ENCODE measurements around the gene SLC2A1.

Gene SLC2A1

GRCh38 chr1:42964044-42964812 is 5.6 kb upstream of the SLC2A1 start:
- H3K27ac ChIP-seq (ENCODE audit: low read length): no peak overlapping the region
- no peaks in the 10 kb centered on the region for H3K9me3 ChIP-seq (ENCODE audit: insufficient read depth, low read depth, low read length)
- H3K27me3 ChIP-seq (ENCODE audit: insufficient read depth, low read length): no peaks in the 10 kb centered on the region
- peaks cover 36% of the 10 kb centered on the region for H3K4me1 ChIP-seq (ENCODE audit: insufficient read depth, low read length)
- no peak overlapping the region for H3K4me3 ChIP-seq (ENCODE audit: low read length)
- no peaks in the 10 kb centered on the region; the same call in 1 of the 2 replicates for H3K36me3 ChIP-seq (ENCODE audit: insufficient read depth, low read depth, low read length)
- H3K9ac ChIP-seq (ENCODE audit: low read depth, low read length): peak overlapping the region; percentile 77; the same call in 1 of the 2 replicates

GRCh38 chr1:42963378-42964043 is 4.8 kb upstream of the SLC2A1 start:
- Histone ChIP-seq H3K27ac (ENCODE audit: low read length) (peak overlapping the region; percentile 91), H3K9me3 (ENCODE audit: insufficient read depth, low read depth, low read length) (no peaks in the 10 kb centered on the region), H3K9ac (ENCODE audit: low read depth, low read length) (peak overlapping the region; percentile 77; the same call in 1 of the 2 replicates), H3K4me1 (ENCODE audit: insufficient read depth, low read length) (peaks cover 36% of the 10 kb centered on the region), H3K27me3 (ENCODE audit: insufficient read depth, low read length) (no peaks in the 10 kb centered on the region), H3K36me3 (ENCODE audit: insufficient read depth, low read depth, low read length) (no peaks in the 10 kb centered on the region; the same call in 1 of the 2 replicates), H3K4me3 (ENCODE audit: low read length) (peak overlapping the region; percentile 53; the same call in 1 of the 2 replicates)

- Histone ChIP-seq H3K27ac (ENCODE audit: low read length) (peak overlapping the region; percentile 91), H3K9me3 (ENCODE audit: insufficient read depth, low read depth, low read length) (no peaks in the 10 kb centered on the region), H3K4me3 (ENCODE audit: low read length) (peak overlapping the region; percentile 53), H3K4me1 (ENCODE audit: insufficient read depth, low read length) (peaks cover 36% of the 10 kb centered on the region), H3K27me3 (ENCODE audit: insufficient read depth, low read length) (no peaks in the 10 kb centered on the region), H3K36me3 (ENCODE audit: insufficient read depth, low read depth, low read length) (no peaks in the 10 kb centered on the region), H3K9ac (ENCODE audit: low read depth, low read length) (peak overlapping the region; percentile 87; the same call in 1 of the 2 replicates)
These were observed 4.1 kb upstream of the SLC2A1 start for GRCh38 chr1:42962641-42963377.

GRCh38 chr1:42961312-42962091 is 2.8 kb upstream of the SLC2A1 start:
- Histone ChIP-seq H3K4me1 (ENCODE audit: insufficient read depth, low read length) (peaks cover 31% of the 10 kb centered on the region), H3K27ac (ENCODE audit: low read length) (peak overlapping the region; percentile 86)

GRCh38 chr1:42960566-42961311 is 2.1 kb upstream of the SLC2A1 start:
- H3K27me3 ChIP-seq (ENCODE audit: insufficient read depth, low read length): no peaks in the 10 kb centered on the region
- peak overlapping the region; percentile 87; the same call in 1 of the 2 replicates for H3K9ac ChIP-seq (ENCODE audit: low read depth, low read length)
- H3K9me3 ChIP-seq (ENCODE audit: insufficient read depth, low read depth, low read length): no peaks in the 10 kb centered on the region
- no peak overlapping the region for H3K27ac ChIP-seq (ENCODE audit: low read length)
- H3K4me1 ChIP-seq (ENCODE audit: insufficient read depth, low read length): peaks cover 32% of the 10 kb centered on the region
- peaks cover 10% of the 10 kb centered on the region for H3K36me3 ChIP-seq (ENCODE audit: insufficient read depth, low read depth, low read length)
- no peak overlapping the region for H3K4me3 ChIP-seq (ENCODE audit: low read length)

More at GRCh38 chr1:42961312-42962091, 2.8 kb upstream of the SLC2A1 start:
- H3K4me3 ChIP-seq (ENCODE audit: low read length): peak overlapping the region; percentile 51; the same call in 1 of the 2 replicates
- 0 out of 2 replicates have a peak, but pooled peaks cover 6% of the 10 kb centered on the region for H3K36me3 ChIP-seq (ENCODE audit: insufficient read depth, low read depth, low read length)
- H3K27me3 ChIP-seq (ENCODE audit: insufficient read depth, low read length): no peaks in the 10 kb centered on the region
- no peaks in the 10 kb centered on the region for H3K9me3 ChIP-seq (ENCODE audit: insufficient read depth, low read depth, low read length)
- H3K9ac ChIP-seq (ENCODE audit: low read depth, low read length): peak overlapping the region; percentile 87; the same call in 1 of the 2 replicates

- peaks cover 36% of the 10 kb centered on the region for H3K4me1 ChIP-seq (ENCODE audit: insufficient read depth, low read length)
- no peaks in the 10 kb centered on the region for H3K9me3 ChIP-seq (ENCODE audit: insufficient read depth, low read depth, low read length)
- H3K27me3 ChIP-seq (ENCODE audit: insufficient read depth, low read length): no peaks in the 10 kb centered on the region
- H3K36me3 ChIP-seq (ENCODE audit: insufficient read depth, low read depth, low read length): peaks cover 17% of the 10 kb centered on the region
- H3K27ac ChIP-seq (ENCODE audit: low read length): no peak overlapping the region
- H3K9ac ChIP-seq (ENCODE audit: low read depth, low read length): peak overlapping the region; percentile 90; the same call in 1 of the 2 replicates
- H3K4me3 ChIP-seq (ENCODE audit: low read length): peak overlapping the region; percentile 89
These were observed 1.4 kb upstream of the SLC2A1 start for GRCh38 chr1:42960122-42960390.

- peaks cover 38% of the 10 kb centered on the region for H3K4me1 ChIP-seq (ENCODE audit: insufficient read depth, low read length)
- H3K9ac ChIP-seq (ENCODE audit: low read depth, low read length): peak overlapping the region; percentile 90
These were observed 684 bp downstream of the SLC2A1 start for GRCh38 chr1:42957880-42958487.

GRCh38 chr1:42957229-42957879 is 1.3 kb downstream of the SLC2A1 start:
- H3K27me3 ChIP-seq (ENCODE audit: insufficient read depth, low read length): no peaks in the 10 kb centered on the region
- H3K4me1 ChIP-seq (ENCODE audit: insufficient read depth, low read length): peaks cover 39% of the 10 kb centered on the region
- H3K9me3 ChIP-seq (ENCODE audit: insufficient read depth, low read depth, low read length): no peaks in the 10 kb centered on the region
- peak overlapping the region; percentile 89 for H3K4me3 ChIP-seq (ENCODE audit: low read length)
- H3K36me3 ChIP-seq (ENCODE audit: insufficient read depth, low read depth, low read length): peaks cover 44% of the 10 kb centered on the region
- H3K9ac ChIP-seq (ENCODE audit: low read depth, low read length): peak overlapping the region; percentile 90
- H3K27ac ChIP-seq (ENCODE audit: low read length): no peak overlapping the region

More at GRCh38 chr1:42957880-42958487, 684 bp downstream of the SLC2A1 start:
- peak overlapping the region; percentile 89 for H3K4me3 ChIP-seq (ENCODE audit: low read length)
- H3K27me3 ChIP-seq (ENCODE audit: insufficient read depth, low read length): no peaks in the 10 kb centered on the region
- no peaks in the 10 kb centered on the region for H3K9me3 ChIP-seq (ENCODE audit: insufficient read depth, low read depth, low read length)
- peaks cover 38% of the 10 kb centered on the region for H3K36me3 ChIP-seq (ENCODE audit: insufficient read depth, low read depth, low read length)
- no peak overlapping the region for H3K27ac ChIP-seq (ENCODE audit: low read length)

GRCh38 chr1:42956739-42957138 is 1.9 kb downstream of the SLC2A1 start:
- Histone ChIP-seq H3K4me3 (ENCODE audit: low read length) (peak overlapping the region; percentile 89), H3K27ac (ENCODE audit: low read length) (no peak overlapping the region), H3K4me1 (ENCODE audit: insufficient read depth, low read length) (peaks cover 33% of the 10 kb centered on the region), H3K27me3 (ENCODE audit: insufficient read depth, low read length) (no peaks in the 10 kb centered on the region), H3K36me3 (ENCODE audit: insufficient read depth, low read depth, low read length) (peaks cover 50% of the 10 kb centered on the region), H3K9ac (ENCODE audit: low read depth, low read length) (peak overlapping the region; percentile 90; the same call in 1 of the 2 replicates), H3K9me3 (ENCODE audit: insufficient read depth, low read depth, low read length) (no peaks in the 10 kb centered on the region)
